GM19467 (cell line): ENCODE measurements around the gene C3orf20.

Experiments
- ATAC-seq: cut with Tn5 transposase; IDR thresholded peaks from one replicate; pipeline ENCODE4 v1.9.1; 2021; ENCODE audit warnings: mild to moderate bottlenecking, moderate library complexity; ENCODE audit not compliant: unreplicated experiment

The C3orf20 gene

DNA sequence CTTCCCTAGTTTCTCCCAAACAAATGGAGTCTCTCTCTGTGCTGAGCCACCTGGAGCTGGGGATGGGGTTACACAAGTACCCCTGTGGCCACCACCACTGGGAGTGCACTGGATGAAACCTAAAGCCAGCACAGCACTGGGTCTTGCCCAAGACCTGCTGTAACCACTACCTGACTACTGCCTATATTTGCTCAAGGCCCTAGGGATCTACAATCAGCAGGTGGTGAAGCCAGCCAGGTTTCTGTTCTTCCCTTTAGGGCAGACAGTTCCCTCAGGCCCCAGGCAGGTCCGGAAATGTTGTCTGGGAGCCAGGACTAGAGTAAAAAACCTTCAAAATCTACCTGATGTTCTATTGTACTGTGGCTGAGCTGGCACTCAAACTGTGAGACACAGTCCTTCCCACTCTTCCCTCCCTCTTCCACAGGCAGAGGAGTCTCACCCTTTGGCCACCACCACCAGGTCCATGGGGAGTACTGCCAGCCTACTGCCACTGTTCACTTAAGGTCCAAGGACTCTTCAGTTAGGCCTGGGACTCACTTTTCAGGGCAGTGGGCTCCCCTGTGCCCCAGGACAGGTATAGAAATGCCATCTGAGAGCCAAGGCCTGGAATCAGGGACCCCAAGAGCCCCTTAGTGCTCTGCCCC is 23.8 kb downstream of the C3orf20 start:
- no peak for ATAC-seq

DNA sequence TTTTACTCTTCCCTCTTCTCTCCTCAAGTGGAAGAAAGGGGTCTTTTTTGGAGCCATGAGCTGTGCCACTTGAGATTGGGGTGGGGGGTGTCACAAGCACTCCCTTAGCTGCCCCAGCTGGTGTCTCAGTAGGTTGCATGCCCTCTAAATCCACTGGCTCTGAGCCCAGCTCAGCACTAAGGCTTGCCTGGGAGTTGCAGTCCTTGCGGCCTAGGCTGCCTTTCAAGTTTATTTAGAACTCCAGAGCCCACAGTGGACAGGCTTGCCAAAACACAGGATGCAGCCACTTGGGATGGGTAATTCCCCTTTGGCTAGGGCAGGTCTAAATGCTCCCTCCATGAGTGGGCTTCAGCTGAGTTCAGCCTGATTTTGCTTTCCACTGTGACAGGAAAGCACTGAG is 24.7 kb downstream of the C3orf20 start:
- ATAC-seq = no peak

DNA sequence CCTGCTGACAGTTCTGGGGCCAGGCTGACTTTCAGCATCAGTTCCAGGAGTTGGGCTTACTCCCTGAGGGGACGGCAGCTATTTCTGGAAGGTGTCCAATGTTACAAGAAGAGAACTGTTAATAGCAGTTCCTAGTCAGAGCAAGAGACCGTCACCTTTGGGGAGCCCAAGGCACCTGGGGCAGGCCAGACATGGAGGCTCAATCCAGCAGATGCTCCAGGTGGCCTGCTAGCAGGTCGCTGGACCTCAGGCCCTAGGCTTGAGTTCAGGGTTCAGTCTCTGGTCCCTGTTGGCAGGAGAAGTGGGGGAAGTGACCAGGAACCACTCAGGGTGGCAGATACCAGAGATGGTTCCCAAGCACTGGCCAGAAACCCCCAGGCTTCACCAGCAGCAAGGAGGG is 25.9 kb downstream of the C3orf20 start:
- no peak for ATAC-seq

GRCh38 chr3:14701676-14702075 is 26.7 kb downstream of the C3orf20 start:
- no peak for ATAC-seq

DNA sequence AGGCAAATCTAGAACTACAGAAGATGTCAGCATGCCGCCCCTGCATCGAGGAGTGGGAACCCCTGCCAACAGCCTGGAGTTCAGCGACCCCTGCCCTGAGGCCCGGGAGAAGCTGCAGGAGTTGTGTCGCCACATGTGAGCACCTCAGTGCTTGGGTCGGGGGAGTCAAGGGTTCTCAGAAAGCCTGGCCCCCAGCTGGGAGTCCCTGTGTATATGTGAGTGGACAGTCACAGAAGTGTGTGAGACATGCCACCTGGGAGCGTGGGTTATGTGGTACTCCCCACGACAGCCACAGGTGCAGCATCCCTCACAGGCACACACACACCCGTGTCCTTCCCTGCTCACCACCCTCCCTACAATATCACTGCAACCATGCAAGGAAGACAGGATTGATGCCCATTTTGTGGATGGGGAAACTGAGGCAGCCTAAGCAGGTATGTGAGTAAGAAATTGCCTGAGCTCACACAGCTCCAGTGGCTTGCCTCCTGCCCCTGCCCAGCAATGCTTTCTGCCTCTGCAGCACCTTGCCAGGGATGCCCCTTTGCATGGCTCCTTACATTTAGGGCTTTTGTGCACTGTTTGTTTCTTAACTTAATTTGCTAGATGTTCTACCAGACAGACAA is 28.3 kb downstream of the C3orf20 start:
- no peak for ATAC-seq

DNA sequence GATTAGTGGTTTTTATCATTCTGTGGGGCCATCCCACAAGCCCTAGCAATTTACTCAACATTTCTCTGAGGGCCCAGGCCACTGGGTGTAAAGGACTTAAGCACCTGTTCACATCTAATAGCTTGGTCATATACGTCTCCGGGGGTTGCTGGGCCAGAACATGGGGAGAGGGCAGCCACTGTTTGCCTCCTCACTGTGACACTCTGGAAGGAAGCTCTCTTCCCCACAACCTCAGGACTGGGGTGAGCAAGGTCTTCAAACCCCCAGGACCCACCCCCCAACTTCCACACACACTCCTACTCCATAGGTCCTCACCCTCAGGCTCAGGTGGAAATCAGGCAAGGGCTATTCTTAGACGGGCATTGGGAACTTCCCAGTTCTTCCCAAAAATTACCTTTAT is 28.9 kb downstream of the C3orf20 start:
- no peak for ATAC-seq

DNA sequence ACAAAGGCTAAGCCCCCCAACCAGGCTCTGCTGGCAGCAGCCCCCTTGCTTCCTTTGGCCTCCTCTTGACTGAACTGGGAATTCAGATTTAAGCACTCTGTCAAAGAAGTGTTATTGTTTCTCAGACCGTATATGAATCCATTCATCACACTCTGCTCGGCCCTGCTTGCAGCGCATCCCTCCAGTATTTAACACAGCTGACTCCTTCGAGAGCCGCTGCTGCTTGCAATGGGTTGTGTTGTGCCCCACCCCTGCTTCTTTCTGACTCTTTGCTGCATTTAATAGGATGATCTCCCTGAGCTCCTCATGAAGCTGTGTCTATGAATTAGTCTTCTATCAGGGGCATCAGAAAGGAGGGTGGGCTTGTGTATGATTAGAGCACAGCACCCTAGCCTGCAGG is 31.2 kb downstream of the C3orf20 start:
- no peak for ATAC-seq

- no peak for ATAC-seq
Measured at GRCh38 chr3:14716591-14716990, 41.6 kb downstream of the C3orf20 start.

DNA sequence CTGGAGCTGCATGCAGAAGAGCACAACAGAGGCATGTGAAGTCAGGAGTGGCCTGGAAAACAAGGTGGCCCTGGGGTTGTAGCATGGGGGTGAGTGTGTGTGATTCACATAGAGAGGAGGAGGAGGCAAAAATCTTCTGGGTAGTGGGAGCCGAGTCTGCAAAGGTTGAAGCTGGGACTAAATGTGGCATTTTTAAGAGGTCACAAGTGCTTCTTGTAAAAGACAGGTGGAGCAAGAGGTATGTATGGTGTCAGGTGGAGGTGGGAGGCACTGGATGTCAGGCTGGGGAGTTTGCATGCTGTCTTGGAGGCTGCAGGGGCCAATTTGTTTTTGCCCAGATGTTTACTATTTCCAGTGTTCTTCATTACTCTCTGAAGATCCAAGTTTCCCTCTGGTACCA is 42.4 kb downstream of the C3orf20 start:
- ATAC-seq = no peak

DNA sequence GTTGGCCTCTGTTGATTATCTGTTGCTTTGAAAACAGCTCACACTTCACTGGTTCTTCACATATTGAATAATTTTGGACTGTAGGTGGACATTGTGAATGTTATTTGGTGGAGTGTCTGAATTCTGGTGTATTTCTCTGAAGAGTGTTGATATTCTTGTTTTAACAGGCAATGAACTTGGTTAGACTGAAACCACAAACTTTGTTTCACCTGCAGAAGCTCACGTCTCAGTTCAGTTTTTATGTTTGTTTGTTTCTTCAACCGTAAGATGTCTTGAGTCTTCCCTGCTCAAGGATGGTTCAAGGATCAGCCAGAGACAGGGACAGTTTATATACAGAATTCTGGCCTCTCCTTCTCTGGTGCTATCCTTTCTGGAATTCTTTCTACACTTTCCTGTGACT is 43.6 kb downstream of the C3orf20 start:
- no peak for ATAC-seq

GRCh38 chr3:14719006-14719405 is 44.1 kb downstream of the C3orf20 start:
- ATAC-seq = no peak

- ATAC-seq = no peak
Measured at GRCh38 chr3:14721126-14721864, 46.4 kb downstream of the C3orf20 start.

DNA sequence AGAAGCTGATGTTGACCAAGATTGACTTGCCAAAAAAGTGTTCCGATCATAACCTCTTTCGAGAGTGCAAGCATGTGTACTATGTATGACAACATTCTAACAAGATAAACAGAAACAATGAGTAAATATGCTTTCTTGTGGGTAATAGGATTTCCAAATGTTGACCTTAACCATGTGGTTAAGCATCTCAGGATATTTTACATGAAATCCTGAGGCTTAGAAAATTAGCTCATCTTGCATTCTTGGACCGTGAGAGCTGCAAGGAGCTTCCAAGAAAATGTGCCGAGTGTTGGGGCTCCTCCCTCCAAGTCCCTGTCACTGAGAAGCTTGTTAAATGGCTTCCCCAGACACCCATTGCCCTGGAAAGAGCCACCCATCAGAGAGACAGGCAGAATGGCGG is 50.1 kb downstream of the C3orf20 start:
- no peak for ATAC-seq

- ATAC-seq = no peak
Measured at GRCh38 chr3:14725564-14726440, 50.9 kb downstream of the C3orf20 start.

DNA sequence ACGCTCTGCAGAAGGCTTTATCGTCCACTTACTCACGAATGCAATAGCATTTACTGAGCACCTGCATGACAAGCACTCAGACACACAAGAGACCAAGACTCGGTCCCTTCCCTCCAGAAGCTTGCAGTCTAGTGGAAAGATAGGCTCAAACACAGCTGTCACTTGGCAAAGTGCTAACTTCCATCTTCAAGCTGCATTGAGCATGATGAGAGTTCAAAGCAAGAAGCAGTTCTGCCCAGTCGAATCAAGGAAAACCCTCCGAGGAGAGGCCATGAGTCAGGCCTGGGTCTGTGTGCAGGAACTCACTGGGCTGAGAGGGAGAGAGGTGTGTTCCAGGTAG is 51.5 kb downstream of the C3orf20 start:
- no peak for ATAC-seq

DNA sequence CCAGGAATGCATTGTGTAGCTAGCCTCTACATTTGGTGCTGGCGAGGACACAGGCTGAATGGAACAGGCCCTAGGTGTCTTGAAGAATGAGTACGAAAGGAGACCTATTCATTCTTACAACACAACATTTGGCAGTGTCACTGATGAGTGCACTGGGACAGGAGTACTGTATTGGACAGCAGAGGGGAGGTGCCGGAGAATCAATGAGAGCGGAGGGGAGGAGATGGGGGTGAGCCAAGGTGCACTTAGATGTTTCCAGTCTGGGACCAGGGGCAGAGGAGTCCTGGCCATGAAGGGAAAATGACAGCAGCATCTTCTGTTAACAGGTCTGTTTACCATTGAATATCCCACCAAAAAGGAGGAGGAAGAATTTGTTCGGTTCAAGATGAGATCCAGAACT is 53.2 kb downstream of the C3orf20 start:
- ATAC-seq = no peak

- ATAC-seq = no peak
Measured at GRCh38 chr3:14730703-14731382, 55.9 kb downstream of the C3orf20 start.

- no peak for ATAC-seq
Measured at GRCh38 chr3:14740983-14741382, 66.0 kb downstream of the C3orf20 start.

DNA sequence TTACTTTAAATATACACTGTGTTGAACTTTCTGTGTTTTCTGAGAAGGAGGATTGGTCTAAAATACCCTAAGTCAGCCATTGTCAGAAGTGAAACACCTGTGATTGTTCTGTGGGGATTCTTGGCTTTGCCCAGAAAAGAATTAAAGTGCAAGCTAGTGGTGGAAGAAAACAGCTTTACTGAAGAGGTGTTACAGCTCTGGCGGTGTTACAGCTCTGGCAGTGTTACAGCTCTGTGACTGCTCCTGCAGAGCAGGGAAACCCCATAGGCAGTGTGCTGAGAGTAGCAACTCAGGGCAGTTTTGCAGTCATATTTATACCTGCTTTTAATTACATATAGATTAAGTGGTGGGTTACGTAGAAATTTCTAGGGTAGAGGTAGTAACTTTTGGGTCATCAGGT is 66.6 kb downstream of the C3orf20 start:
- no peak for ATAC-seq

- no peak for ATAC-seq
Measured at GRCh38 chr3:14744556-14744955, 69.6 kb downstream of the C3orf20 start.

DNA sequence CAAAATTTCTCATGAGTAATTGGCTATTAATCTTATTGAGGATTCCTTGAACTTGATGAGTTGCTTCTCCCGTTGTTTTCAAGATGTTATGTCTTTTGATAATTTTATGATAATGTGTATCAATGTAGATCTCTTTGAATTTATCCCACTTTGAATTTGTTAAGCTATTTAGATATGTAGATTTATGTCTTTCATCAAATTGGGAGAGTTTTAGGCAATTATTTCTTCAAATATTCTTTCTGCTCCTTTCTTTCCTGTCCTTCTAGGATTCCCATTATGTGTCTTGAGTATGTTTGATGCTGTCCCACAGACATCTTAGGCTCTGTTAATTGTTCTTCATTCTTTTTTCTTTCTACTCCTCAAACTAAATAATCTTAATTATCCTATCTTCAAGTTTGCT is 75.7 kb downstream of the C3orf20 start:
- no peak for ATAC-seq
